ENCODE results near the gene PFN2.
"Not testable (repeated sequence)": the region's sequence is repeated elsewhere in the genome, so short reads cannot be mapped to it uniquely, and the experiment has no call there.

Gene PFN2

GRCh38 chr3:149967086-149967685 is 3.5 kb downstream of the PFN2 start:
- DNase-seq = no peak

- DNase-seq = no peak
Observed at GRCh38 chr3:149965278-149965677, 5.4 kb downstream of the PFN2 start.

DNA sequence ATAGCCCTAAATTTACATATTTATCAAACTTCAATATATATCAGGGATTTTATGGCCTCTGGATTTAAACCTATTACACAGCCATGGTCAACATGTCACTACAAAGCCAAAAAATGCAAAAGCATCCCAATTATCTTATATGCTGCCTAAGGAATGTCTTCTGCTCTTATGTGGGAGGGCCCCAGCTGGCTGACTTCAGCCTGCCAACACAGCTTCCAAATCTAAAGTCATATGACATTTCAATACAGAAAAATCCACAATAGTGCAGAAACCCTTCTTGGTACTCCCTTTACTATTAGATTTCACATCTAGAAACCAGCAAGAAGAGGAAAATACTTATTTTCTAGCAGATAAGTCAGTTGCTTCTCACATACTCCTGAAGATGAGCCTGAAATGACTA is 6.4 kb downstream of the PFN2 start:
- no peak for DNase-seq

- no peak for DNase-seq
Observed at GRCh38 chr3:149963485-149963884, 7.2 kb downstream of the PFN2 start.

DNA sequence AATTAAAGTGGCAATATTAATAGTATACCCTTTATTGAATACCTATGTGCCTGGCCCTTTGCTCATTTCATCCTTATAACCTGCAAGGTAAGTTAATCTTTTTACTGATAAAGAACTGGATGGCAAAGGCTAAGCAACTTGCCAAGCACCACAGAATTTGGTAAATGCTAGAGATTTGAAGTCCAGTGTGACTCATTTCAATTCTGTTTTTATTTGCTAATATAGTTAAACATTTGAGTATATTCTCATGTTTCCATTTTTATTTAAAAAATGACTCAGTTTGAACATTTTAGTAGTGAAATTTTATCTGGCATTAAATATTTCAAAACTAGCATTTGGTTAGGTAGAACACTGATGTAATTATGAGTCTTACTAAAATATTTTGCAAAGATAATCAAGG is 11.3 kb downstream of the PFN2 start:
- DNase-seq = no peak

GRCh38 chr3:149958171-149958796 is 12.4 kb downstream of the PFN2 start:
- no peak for DNase-seq

DNA sequence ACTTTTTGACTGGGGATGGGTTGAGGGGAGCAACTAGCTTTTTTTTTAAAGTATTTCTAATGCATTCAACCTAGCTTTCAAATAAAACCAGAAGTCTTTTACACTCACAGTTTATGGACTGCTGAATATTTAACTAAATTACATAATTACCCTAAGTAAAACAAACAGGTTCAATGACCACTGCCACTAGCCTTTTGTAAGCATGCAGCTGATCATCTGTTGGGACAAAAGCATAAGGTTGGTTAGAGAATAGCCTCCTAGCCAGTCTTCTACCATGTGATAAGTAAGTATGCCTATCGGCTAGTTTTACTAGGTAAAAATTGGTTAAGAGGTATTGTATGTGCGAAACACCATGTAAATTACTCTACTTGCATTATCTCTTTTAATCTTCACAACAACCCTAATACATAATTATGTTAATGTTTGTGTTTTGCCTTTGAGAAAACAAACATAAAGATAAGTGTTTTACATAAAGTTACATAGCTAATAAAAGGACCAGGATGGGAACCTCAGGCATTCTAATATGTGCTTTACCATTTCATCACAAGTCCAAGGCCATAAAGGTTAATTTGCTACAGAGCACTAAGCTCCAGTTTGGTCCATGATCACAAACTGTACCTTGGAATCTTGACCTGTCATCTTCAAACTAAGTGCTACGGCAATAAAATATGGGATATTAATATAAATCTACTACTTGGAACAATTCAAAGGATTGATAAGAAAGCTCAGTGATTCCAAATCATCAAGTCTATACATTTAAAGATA is 13.2 kb downstream of the PFN2 start:
- no peak for DNase-seq

GRCh38 chr3:149955449-149955848 is 15.2 kb downstream of the PFN2 start:
- no peak for DNase-seq

GRCh38 chr3:149954812-149955211 is 15.9 kb downstream of the PFN2 start:
- DNase-seq = peak; percentile 37

DNA sequence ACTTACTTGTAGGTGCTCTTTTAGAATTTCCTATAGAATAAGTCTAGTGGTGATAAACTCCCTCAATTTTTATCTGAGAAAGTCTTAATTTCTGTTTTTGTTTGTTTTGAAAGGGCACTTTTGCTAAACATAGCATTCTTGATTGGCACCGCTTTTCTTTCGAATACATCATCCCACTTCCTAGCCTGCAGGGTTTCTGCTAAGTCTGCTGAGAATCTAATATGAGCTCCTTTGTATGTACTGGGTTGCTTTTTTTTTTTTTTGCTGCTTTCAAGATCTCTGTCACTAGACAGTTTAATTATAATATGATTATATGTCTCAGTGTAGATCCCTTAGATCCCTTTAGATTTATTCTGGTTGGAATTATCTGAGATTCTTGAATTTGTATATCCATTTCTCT is 21.5 kb downstream of the PFN2 start:
- DNase-seq = no peak

GRCh38 chr3:149947231-149947630 is 23.5 kb downstream of the PFN2 start:
- DNase-seq = no peak

- not testable (repeated sequence) for DNase-seq
Observed at GRCh38 chr3:149943966-149944365, 26.7 kb downstream of the PFN2 start.

DNA sequence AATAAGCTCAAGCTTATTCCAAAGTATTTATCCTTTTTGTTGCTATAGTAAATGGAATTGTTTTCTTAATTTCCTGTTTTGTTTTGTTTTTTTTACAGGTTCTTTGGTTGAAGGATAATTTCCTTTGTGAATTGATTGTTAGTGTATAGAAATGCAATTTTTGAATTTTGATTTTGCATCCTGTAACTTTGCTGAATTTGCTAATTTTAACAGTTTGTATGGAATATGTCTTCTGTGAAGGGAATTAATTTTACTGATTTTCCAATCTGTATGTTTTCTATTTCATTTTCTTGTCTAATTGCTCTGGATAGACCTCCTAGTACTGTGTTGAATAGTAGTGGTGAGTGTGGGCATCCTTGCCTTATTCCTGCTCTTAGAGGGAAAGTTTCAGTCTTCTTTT is 28.3 kb downstream of the PFN2 start:
- no peak for DNase-seq

GRCh38 chr3:149941946-149942345 is 28.7 kb downstream of the PFN2 start:
- no peak for DNase-seq

- DNase-seq = no peak
Observed at GRCh38 chr3:149941186-149941585, 29.5 kb downstream of the PFN2 start.

DNA sequence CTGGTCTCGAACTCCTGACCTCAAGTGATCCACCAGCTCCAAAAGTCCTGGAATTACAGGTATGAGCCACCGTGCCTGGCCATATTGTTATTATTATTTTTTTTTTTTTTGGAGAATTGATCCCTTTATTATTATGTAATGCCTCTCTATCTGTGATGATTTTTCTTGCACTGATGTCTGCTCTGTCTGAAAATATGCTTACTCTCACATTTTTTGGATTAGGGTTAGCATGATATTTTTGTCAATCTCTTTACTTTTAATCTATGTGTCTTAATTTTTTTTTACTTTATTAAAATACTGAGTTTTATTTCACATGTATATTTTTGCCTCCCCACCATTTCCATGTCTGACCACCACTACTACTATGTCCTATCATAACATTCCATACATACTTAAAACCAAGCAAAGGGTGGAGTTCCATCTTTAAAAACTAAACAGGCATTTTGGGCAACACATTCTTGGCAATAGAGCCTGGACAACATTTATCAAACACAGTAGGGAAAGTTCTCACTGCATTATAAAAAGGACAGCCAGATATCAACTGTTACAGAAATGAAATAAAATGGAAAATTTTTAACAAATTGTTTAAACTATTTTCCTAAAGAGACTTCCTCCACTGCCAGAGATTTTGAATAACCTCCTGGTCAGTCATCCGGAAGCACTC is 32.2 kb downstream of the PFN2 start:
- not testable (repeated sequence) for DNase-seq

DNA sequence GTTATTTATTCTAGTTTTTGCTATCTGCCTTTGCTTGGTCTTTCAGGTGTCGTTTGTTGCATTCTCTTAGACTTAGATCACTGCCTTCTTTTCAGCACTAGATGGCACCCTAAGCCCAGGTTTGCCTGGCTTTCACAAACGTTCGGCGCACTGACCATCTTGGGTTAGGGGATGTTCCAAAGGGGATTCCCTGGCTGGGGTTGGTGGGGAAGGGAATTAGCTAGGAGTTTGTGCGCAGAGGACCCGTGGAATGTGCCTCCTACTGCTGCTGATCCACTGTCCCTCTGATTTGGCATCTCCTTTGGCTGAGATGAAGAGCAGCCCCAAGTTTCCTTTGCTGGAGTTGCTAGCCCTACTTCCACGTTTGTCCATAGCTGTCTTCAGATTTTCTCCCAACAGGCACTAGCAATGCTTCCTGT is 33.9 kb downstream of the PFN2 start:
- DNase-seq = no peak

GRCh38 chr3:149934524-149934923 is 36.2 kb downstream of the PFN2 start:
- DNase-seq = no peak

GRCh38 chr3:149933858-149934257 is 36.8 kb downstream of the PFN2 start:
- no peak for DNase-seq

- DNase-seq = no peak
Observed at GRCh38 chr3:149933008-149933407, 37.7 kb downstream of the PFN2 start.

GRCh38 chr3:149920119-149920518 is 50.6 kb downstream of the PFN2 start:
- DNase-seq = no peak

GRCh38 chr3:149919509-149919908 is 51.2 kb downstream of the PFN2 start:
- DNase-seq = no peak

GRCh38 chr3:149917124-149917667 is 53.5 kb downstream of the PFN2 start:
- no peak for DNase-seq

All from NCI-H524 treated with DMSO at 0.1 percent for 48 hours (cell line).